ENCODE data around the gene SIPA1L3.

Gene SIPA1L3

GRCh38 chr19:38193445-38193844 lies 286.4 kb downstream of the SIPA1L3 start:
- DNase-seq (ENCODE audit: low read depth in 2 of 2): no peak

GRCh38 chr19:38194061-38194701 lies 287.2 kb downstream of the SIPA1L3 start:
- no peak for DNase-seq (ENCODE audit: low read depth in 2 of 2)

DNA sequence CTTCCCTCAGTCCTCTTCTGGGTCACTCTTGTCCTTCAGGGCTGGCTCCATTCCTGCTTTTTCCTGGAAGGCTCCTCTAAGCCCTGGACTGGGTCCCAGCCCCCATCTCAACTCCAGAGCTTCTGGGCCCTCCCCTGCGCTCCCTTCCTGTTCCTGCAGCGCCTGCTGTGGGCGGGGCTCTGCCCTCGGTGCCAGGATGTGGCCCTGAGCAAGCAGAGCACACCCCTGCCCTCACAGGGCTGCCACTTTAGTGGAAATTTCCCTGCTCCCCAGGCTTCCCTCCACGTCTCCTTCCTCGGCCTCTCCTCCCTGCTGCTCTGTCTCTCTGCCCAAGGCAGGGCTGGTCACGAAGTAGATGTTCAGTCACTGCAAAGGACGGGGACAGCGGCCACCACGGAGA lies 288.2 kb downstream of the SIPA1L3 start:
- DNase-seq (ENCODE audit: low read depth in 2 of 2): no peak

DNA sequence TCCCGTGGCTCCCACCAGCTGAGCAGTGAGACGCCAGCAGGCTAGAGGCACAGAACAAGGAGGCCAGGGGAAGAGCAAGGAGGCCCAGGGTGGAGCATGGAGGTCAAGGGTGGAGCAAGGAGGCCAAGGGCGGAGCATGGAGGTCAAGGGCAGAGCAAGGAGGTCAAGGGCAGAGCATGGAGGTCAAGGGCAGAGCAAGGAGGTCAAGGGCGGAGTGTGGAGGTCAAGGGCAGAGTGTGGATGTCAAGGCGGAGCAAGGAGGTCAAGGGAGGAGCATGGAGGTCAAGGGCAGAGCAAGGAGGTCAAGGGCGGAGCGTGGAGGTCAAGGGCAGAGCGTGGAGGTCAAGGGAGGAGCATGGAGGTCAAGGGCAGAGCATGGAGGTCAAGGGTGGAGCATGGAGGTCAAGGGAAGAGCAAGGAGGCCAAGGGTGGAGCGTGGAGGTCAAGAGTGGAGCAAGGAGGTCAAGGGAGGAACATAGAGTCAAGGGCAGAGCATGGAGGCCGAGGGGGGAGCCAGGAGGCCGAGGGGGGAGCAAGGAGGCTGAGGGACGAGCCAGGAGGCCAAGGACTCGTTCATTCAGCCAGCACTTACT lies 289.3 kb downstream of the SIPA1L3 start:
- no peak for DNase-seq (ENCODE audit: low read depth in 2 of 2)

GRCh38 chr19:38196948-38197656 lies 290.1 kb downstream of the SIPA1L3 start:
- DNase-seq (ENCODE audit: low read depth in 2 of 2): no peak

- DNase-seq (ENCODE audit: low read depth in 2 of 2): no peak
These were observed 291.1 kb downstream of the SIPA1L3 start for GRCh38 chr19:38197937-38198704.

DNA sequence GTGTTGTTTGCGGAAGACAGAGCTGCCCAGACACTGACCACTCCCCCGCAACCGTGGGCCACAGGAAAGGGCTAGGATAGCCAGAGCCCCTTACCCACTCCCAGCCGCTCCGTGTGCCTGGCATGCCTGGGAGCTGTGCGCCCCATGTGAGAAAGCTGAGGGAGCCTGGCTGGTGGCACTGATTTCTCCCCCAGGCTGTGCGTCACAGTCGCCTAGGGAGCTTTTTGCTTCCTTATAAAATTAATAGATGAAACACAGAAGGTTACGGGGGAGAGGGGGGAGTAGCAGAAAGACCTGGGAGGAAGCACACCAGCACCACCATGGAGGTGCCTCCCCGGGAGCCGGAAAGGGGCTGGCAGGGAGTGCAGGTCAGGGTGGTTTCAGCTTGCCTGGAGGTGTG lies 292.3 kb downstream of the SIPA1L3 start:
- no peak for DNase-seq (ENCODE audit: low read depth in 2 of 2)

DNA sequence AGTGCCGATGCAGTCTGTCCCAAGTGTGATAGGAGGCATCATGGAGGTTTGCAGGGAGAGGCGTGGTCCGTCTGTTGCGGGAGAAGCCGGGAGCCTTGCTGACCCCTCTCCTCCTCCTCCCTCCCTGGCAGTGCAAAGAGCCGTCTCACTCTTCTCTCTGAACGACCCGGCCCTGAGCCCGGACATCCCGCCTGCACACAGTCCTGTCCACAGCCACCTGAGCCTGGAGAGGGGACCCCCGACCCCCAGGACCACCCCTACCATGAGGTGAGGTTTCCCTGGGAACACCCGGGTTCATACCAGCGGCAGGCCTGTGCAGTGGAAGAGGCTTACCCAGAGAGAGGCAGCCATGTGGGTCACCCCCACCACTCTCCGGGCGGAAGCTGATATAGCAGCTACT lies 294.7 kb downstream of the SIPA1L3 start:
- DNase-seq (ENCODE audit: low read depth in 2 of 2): no peak

DNA sequence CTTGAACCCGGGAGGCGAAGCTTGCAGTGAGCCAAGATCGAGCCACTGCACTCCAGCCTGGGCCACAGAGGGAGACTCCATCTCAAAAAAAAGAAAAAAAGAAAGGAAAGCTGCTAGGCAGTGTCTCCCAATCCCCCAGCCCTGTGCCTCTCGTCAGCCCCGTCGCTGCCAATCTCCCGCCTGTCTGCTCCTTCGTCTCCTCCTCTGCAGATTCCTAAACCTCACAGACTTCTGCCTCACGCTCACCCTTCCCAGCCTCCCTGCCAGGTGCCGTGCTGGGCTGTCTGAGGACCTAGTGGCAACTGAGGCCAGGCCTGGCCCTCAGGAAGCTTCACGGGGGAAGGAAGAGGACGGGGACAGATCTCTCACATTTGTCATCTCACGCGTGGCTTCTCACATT lies 295.5 kb downstream of the SIPA1L3 start:
- no peak for DNase-seq (ENCODE audit: low read depth in 2 of 2)

DNA sequence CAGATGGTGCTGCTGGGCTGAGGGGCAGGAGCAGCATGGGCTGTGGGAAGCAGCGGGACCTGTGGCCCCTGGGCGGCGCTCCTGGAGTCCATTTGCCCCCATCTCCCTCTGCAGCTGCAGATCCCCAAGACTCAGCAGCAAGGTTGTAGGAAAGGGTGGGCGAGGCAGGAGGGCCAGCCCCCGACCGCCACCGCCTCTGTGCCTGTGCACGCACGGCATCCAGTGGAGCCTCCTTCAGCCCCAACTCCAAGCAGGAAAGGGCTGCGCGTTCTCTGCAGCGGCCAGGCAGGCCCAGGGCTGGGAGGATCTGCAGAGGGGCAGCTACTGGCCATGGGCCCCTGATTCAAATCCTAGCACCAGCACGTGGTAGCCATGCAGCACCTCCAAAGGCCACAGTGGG lies 296.2 kb downstream of the SIPA1L3 start:
- no peak for DNase-seq (ENCODE audit: low read depth in 2 of 2)

DNA sequence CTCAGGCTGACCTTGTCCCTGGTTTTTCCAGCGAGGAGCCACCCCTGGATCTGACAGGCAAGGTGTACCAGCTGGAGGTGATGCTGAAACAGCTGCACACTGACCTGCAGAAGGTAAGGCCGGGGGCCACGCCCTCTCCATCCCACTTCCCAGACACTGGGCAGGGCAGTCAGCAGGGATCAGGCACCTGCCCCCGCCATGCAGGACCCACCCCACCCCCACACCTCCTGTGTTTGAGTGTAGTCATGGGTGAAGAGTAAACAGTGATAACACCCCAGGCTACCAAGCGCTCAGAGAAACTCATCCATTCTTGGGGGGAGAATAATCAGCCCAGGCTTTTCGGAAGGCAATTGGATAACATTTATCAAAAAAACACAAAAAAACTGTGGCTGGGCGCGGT lies 297.1 kb downstream of the SIPA1L3 start:
- DNase-seq (ENCODE audit: low read depth in 2 of 2): no peak

DNA sequence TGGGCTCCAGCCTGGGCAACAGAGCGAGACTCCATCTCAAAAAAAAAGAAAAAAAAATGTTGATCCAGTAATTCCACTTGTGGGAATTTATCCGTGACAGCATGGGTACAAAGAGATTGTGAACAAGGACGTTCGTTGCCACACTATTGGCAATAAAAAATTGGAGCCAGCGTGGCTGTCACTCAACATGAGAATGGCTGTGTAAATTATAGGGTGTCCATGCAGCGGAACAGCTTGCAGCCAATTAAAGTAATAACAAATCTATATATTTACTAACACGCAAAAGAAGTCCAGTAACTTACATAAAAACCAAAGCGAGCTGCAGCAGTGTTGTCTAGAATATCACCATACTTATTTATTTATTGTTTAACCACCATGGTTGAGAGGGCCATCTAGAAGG lies 297.7 kb downstream of the SIPA1L3 start:
- no peak for DNase-seq (ENCODE audit: low read depth in 2 of 2)

- DNase-seq (ENCODE audit: low read depth in 2 of 2): no peak
These were observed 299.2 kb downstream of the SIPA1L3 start for GRCh38 chr19:38206006-38206745.

- DNase-seq (ENCODE audit: low read depth in 2 of 2): no peak
These were observed 299.9 kb downstream of the SIPA1L3 start for GRCh38 chr19:38206928-38207327.

- no peak for DNase-seq (ENCODE audit: low read depth in 2 of 2)
These were observed 300.5 kb downstream of the SIPA1L3 start for GRCh38 chr19:38207543-38207942.

DNA sequence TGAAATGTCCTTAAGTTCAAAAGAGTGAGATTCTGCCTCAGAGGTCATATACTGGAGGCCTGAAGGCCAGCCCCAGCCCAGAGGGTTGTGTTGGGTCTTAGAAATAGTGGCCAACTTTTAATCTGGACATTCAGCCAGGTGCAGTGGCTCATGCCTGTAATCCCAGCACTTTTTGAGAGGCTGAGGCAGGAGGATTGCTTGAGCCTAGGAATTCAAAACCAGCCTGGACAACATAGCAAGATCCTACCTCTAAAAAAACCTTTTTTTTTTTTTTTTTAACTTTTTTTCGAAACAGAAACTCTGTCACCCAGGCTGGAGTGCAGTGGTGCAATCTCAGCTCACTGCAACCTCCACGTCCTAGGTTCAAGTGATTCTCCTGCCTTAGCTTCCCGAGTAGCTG lies 301.6 kb downstream of the SIPA1L3 start:
- no peak for DNase-seq (ENCODE audit: low read depth in 2 of 2)

DNA sequence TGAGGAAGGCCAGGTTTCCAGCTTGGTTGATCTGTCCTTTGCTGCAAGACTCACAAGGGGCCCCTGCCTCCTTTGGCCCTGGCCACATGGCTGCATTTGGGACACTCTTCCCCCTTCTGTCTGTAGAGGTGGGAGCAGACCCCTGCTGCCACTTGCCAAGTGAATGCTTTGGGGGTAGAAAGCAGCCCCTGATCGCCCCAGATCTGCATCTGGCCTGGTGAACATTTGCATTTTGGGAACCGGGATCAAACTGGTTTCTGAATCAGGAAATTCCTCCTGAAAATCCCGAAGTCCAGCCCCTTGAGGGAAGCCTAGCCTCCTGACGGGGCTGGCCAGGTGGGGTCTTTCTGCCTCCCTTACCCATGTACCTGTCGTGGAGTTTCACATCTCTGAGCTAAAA lies 302.1 kb downstream of the SIPA1L3 start:
- no peak for DNase-seq (ENCODE audit: low read depth in 2 of 2)

DNA sequence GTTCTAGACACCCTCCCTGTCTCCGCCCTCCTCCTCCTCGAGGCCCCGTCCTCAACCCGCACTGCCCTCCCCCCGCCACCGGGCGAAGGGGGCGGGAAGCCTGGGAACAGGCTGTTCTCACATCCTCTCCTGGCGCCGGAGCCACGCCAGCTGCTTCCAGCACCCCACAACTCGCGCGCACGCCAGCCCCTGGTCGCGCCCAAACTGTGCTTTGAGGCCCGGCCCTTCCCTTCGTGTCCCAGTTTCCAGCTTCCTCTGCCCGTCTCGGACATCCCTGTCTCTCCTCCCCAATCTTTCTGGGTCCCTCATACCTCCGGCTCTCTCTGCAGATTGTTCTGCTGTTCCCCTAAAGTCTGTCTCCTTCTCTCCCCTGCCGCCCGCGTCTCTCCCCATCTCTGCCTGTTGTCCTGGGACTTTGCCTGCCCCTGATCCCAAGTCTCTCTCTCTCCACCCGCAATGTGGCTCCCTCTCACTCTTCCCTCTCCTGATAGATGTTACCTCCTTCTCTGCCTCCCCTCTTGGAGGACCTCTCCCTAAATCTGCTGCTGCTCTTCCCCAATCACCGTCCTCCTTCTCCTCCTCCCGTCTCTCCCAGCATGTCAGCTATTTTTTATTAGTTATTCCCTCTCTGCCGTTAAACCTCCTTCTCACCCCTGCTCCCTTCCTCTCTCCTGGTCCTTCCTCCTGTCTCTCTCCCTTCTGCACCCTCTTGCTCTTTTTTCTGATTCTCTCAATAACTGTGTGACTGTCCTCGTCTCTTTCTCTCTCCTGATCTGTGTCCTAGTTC lies 302.9 kb downstream of the SIPA1L3 start:
- DNase-seq (ENCODE audit: low read depth in 2 of 2): no peak

GRCh38 chr19:38210458-38210987 lies 303.5 kb downstream of the SIPA1L3 start:
- DNase-seq (ENCODE audit: low read depth in 2 of 2): no peak

GRCh38 chr19:38211151-38211591 lies 304.2 kb downstream of the SIPA1L3 start:
- no peak for DNase-seq (ENCODE audit: low read depth in 2 of 2)

DNA sequence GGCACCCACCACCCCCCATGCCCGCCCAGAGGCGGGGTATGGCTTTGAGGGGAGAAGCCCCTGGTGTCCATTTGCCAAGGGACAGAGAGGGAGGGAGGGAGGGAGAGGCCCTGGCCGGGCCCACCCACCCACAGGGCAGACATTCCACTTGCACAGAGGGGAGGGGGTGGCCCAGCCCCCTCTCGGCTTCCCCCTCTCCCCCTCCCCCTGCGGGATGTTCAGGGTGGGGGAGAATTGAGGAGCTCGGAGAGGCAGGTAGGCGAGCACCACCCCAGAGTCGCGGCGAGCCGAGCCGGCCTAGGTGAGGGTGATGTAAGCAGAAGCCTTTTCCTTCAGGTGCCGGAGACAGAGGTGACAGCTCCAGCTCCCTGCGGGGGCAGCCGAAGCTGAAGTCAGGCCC lies 304.8 kb downstream of the SIPA1L3 start:
- no peak for DNase-seq (ENCODE audit: low read depth in 2 of 2)
